HFFc6 (cell line): ENCODE data around the gene ARHGEF4. TPM values are rescaled to one million over a fixed set of nuclear protein-coding genes. Genes with fewer than 3 reads are reported as not detected.
"Not testable (repeated sequence)": the region's sequence is repeated elsewhere in the genome, so short reads cannot be mapped to it uniquely, and the experiment has no call there.

Source experiments
- DNase-seq: peaks from one replicate; pipeline ENCODE4 v3.0.0-alpha.2; 2018
- H3K27ac Mint-ChIP-seq: 2 replicates; pipeline ENCODE4 v1.8.0; 2020; ENCODE audit warnings: mild to moderate bottlenecking, mixed read lengths
- H3K27me3 Mint-ChIP-seq: 2 replicates; pipeline ENCODE4 v1.8.0; 2021; ENCODE audit warnings: mild to moderate bottlenecking, moderate library complexity, mixed read lengths; ENCODE audit not compliant: insufficient read depth
- H3K36me3 Mint-ChIP-seq: 2 replicates; pipeline ENCODE4 v1.8.0; 2021; ENCODE audit warnings: low read depth, mixed read lengths
- H3K4me1 Mint-ChIP-seq: 2 replicates; pipeline ENCODE4 v1.8.0; 2020; ENCODE audit warnings: low read depth, mixed read lengths
- H3K4me3 Mint-ChIP-seq: 2 replicates; pipeline ENCODE4 v1.8.0; 2020; ENCODE audit warnings: mild to moderate bottlenecking, moderate library complexity, mixed read lengths
- H3K9me3 Mint-ChIP-seq: 2 replicates; pipeline ENCODE4 v1.8.0; 2020; ENCODE audit warnings: mild to moderate bottlenecking, mixed read lengths
- CTCF ChIP-seq: fragments of 200-600 bp; sonication (generic); IDR thresholded peaks from 2 replicates; pipeline ENCODE4 v1.5.0; 2021; ENCODE audit warnings: antibody characterized with exemption, mild to moderate bottlenecking
- total RNA-seq, 6 experiments: library from RNA; stranded (reverse); fragmentation: NEBNext Ultra II Directional; extraction: Animal tissue kit (Norgen Biotek cat#: 25700); gene quantifications; 2 replicates in 1 of 6; 3 replicates in 5 of 6; pipeline ENCODE4 v1.2.3, GENCODE V29; 2021

The ARHGEF4 gene
- total RNA-seq, 6 experiments from 2014 or later = 0.94 to 2.2 (median 1.4) TPM

GRCh38 chr2:130896813-130897212 lies 60.1 kb downstream of the ARHGEF4 start:
- Mint-ChIP-seq H3K27ac (no peak overlapping the region), H3K4me1 (no peaks in the 10 kb centered on the region), H3K27me3 (peaks cover 3% of the 10 kb centered on the region; the same call in 1 of the 2 replicates), H3K4me3 (no peak overlapping the region), H3K9me3 (no peaks in the 10 kb centered on the region), H3K36me3 (no peaks in the 10 kb centered on the region)
- TF ChIP-seq CTCF = no peak
- DNase-seq = no peak

GRCh38 chr2:130898553-130898952 lies 61.8 kb downstream of the ARHGEF4 start:
- Mint-ChIP-seq H3K27ac (no peak overlapping the region), H3K9me3 (no peaks in the 10 kb centered on the region; the same call in 1 of the 2 replicates), H3K27me3 (peaks cover 3% of the 10 kb centered on the region), H3K36me3 (no peaks in the 10 kb centered on the region), H3K4me1 (no peaks in the 10 kb centered on the region), H3K4me3 (no peak overlapping the region)
- no peak for TF ChIP-seq CTCF
- DNase-seq = no peak

DNA sequence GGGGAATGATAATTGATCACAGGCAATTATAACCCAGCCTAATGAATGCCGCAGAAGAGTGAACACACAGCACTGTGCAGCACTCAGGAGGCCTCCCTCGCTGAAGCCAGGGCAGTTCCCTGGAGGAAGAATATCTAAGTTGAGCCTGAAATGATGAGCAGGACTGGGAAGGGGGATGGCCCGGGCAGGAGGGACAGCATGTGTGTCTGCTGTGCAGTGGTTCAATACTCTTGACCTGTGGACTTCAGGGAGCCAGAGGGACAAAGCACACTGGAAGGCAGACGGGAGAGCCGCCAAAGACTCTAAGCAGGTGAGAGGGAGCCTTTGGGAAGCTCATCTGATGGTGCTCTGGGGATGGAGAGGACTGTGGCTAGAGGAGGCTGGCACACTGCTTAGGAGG lies 62.6 kb downstream of the ARHGEF4 start:
- Mint-ChIP-seq H3K36me3 (no peaks in the 10 kb centered on the region), H3K9me3 (no peaks in the 10 kb centered on the region; the same call in 1 of the 2 replicates), H3K27ac (no peak overlapping the region), H3K27me3 (peaks cover 3% of the 10 kb centered on the region), H3K4me3 (no peak overlapping the region), H3K4me1 (no peaks in the 10 kb centered on the region)
- no peak for TF ChIP-seq CTCF
- DNase-seq = no peak

GRCh38 chr2:130901061-130901460 lies 64.3 kb downstream of the ARHGEF4 start:
- H3K4me3 Mint-ChIP-seq = no peak overlapping the region
- DNase-seq = no peak
- no peaks in the 10 kb centered on the region for H3K36me3 Mint-ChIP-seq
- H3K27ac Mint-ChIP-seq = no peak overlapping the region
- TF ChIP-seq CTCF = no peak
- H3K9me3 Mint-ChIP-seq = no peaks in the 10 kb centered on the region; the same call in 1 of the 2 replicates
- H3K27me3 Mint-ChIP-seq = peaks cover 3% of the 10 kb centered on the region
- H3K4me1 Mint-ChIP-seq = no peaks in the 10 kb centered on the region

DNA sequence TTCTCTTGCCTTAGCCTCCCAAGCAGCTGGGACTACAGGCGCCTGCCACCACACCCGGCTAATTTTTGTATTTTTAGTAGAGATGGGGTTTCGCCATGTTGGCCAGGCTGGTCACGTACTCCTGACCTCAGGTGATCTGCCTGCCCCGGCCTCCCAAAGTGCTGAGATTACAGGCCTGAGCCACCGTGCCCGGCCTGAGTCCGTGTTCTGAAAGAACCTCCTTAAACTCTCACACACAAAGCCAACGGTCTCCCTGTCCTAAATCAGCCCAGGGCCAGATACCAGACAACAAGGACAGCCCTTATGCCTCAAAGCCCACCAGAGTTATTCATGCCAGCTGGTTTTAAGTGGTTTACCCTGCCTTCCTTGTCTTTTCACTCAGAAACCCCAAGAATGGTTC lies 64.9 kb downstream of the ARHGEF4 start:
- H3K9me3 Mint-ChIP-seq, H3K4me1 Mint-ChIP-seq, H3K27ac Mint-ChIP-seq, H3K36me3 Mint-ChIP-seq, H3K4me3 Mint-ChIP-seq, DNase-seq, H3K27me3 Mint-ChIP-seq: not testable (repeated sequence)

GRCh38 chr2:130908832-130909231 lies 72.1 kb downstream of the ARHGEF4 start:
- no peak for TF ChIP-seq CTCF
- Mint-ChIP-seq H3K27me3 (peaks cover 14% of the 10 kb centered on the region), H3K27ac (no peak overlapping the region), H3K4me1 (no peaks in the 10 kb centered on the region), H3K9me3 (no peaks in the 10 kb centered on the region), H3K4me3 (no peak overlapping the region), H3K36me3 (no peaks in the 10 kb centered on the region)
- no peak for DNase-seq
